ENCODE results near the gene IQCK. TPM values are rescaled to one million over a fixed set of nuclear protein-coding genes. Genes with fewer than 3 reads are reported as not detected.
"Not testable (repeated sequence)": the region's sequence is repeated elsewhere in the genome, so short reads cannot be mapped to it uniquely, and the experiment has no call there.

IQCK gene
- total and polyA plus RNA-seq, 2 donors (not counting 3 experiments of a cell fraction or from before 2014, with no cell fraction given) = 17.2 to 18.1 TPM

- FAIRE-seq = no peak
- Histone ChIP-seq H3K36me3 (ENCODE audit: control insufficient read depth in 2 of 2, extremely low read depth in 1 of 2, insufficient read depth in 2 of 2, low read length in 2 of 2) (peaks cover 0 to 8% of the 10 kb centered on the region in 2 experiments), H3K4me1 (ENCODE audit: control insufficient read depth, extremely low read depth, insufficient read depth, low read length) (no peaks in the 10 kb centered on the region), H3K27me3 (ENCODE audit: control insufficient read depth in 2 of 2, insufficient read depth in 2 of 2, low read length in 2 of 2) (no peaks in the 10 kb centered on the region), H3K9me1 (replicated peaks; ENCODE audit: control insufficient read depth, extremely low read depth, insufficient read depth, low read length) (no peaks in the 10 kb centered on the region), H3K27ac (ENCODE audit: insufficient read depth, low read depth, low read length) (no peak overlapping the region), H3K4me3 (replicated peaks in 1 of 3; ENCODE audit: insufficient read depth in 1 of 3, low read depth in 1 of 3, low read length in 3 of 3) (no peak overlapping the region), H3K9ac (replicated peaks; ENCODE audit: extremely low read depth, insufficient read depth, low read length) (no peak overlapping the region), H3K79me2 (ENCODE audit: control insufficient read depth, insufficient read depth, low read length) (no peaks in the 10 kb centered on the region), H4K20me1 (replicated peaks; ENCODE audit: control insufficient read depth, extremely low read depth, insufficient read depth, low read length) (no peaks in the 10 kb centered on the region), H3K4me2 (ENCODE audit: insufficient read depth, low read length) (no peak overlapping the region), H2AFZ (ENCODE audit: low read depth, low read length) (no peak overlapping the region), H3K9me3 (replicated peaks; ENCODE audit: control insufficient read depth, insufficient read depth, low read length) (no peaks in the 10 kb centered on the region)
- BruUV-seq (replicated peaks) = no TSS peak
- CTCF ChIA-PET = interaction anchor here (1.6 to 1.7 kb wide), 2 partner anchors 76 to 94 kb away, joined by 4 to 5 read pairs; no protein-coding TSS in a partner anchor
- dilution Hi-C loops (cut with MboI; ENCODE audit: extremely low pct_ligation_motif_present, low sequenced_read_pairs) = no loop called here
- no peak for DNase-seq (ENCODE audit: low read depth, low spot score)
- TF ChIP-seq MYC (IDR thresholded peaks at IDR 0.05; ENCODE audit: low read depth, low read length) (no peak), FOS (IDR thresholded peaks at IDR 0.05; ENCODE audit: borderline replicate concordance, insufficient read depth, low read length) (no peak)
- POLR2A ChIA-PET = no interaction called here
- intact Hi-C loops (cut with micrococcal nuclease) = no loop called here
Observed at GRCh38 chr16:19677402-19677801, 40.7 kb upstream of the IQCK start.

- no peak for TF ChIP-seq JUN (IDR thresholded peaks at IDR 0.05; ENCODE audit: borderline replicate concordance, insufficient read depth, insufficient read length, low read depth)
- TF ChIP-seq EZH2 (IDR thresholded peaks at IDR 0.05; ENCODE audit: borderline replicate concordance, low read depth, low read length, severe bottlenecking) = no peak
- TF ChIP-seq FOS (IDR thresholded peaks at IDR 0.05; ENCODE audit: borderline replicate concordance, insufficient read depth, low read length) = no peak
- TF ChIP-seq POLR2AphosphoS5 (IDR thresholded peaks at IDR 0.05; ENCODE audit: insufficient read depth, low read depth, low read length) = no peak
- TF ChIP-seq MYC (IDR thresholded peaks at IDR 0.05; ENCODE audit: low read depth, low read length) = no peak
- TF ChIP-seq MAX (IDR thresholded peaks at IDR 0.05; ENCODE audit: insufficient read depth, insufficient read length) = no peak
- TF ChIP-seq GATA2 (IDR thresholded peaks at IDR 0.05; ENCODE audit: insufficient read depth, insufficient read length, low read depth, low read length) = no peak
- no peak for TF ChIP-seq POLR2A (IDR thresholded peaks at IDR 0.05; ENCODE audit: low read depth, low read length)
- no peak for TF ChIP-seq CTCF (IDR thresholded peaks at IDR 0.05; ENCODE audit: extremely low read depth in 1 of 2, insufficient read depth in 1 of 2, low read depth in 1 of 2, low read length in 2 of 2)
- no peak overlapping the region for H3K9ac ChIP-seq (replicated peaks; ENCODE audit: extremely low read depth, insufficient read depth, low read length)
- FAIRE-seq = no peak
Observed at GRCh38 chr16:19678804-19679203, 39.3 kb upstream of the IQCK start.

GRCh38 chr16:19679281-19679680, 38.8 kb upstream of the IQCK start:
- H3K4me1 ChIP-seq (ENCODE audit: control insufficient read depth, extremely low read depth, insufficient read depth, low read length); DNase-seq (ENCODE audit: low read depth, low spot score); POLR2A ChIA-PET; H3K79me2 ChIP-seq (ENCODE audit: control insufficient read depth, insufficient read depth, low read length); H2AFZ ChIP-seq (ENCODE audit: low read depth, low read length); H3K27ac ChIP-seq (ENCODE audit: insufficient read depth, low read depth, low read length); H3K9me1 ChIP-seq (replicated peaks; ENCODE audit: control insufficient read depth, extremely low read depth, insufficient read depth, low read length); dilution Hi-C loops (cut with MboI; ENCODE audit: extremely low pct_ligation_motif_present, low sequenced_read_pairs); H3K4me2 ChIP-seq (ENCODE audit: insufficient read depth, low read length); BruUV-seq (replicated peaks); intact Hi-C loops (cut with micrococcal nuclease); H3K27me3 ChIP-seq (ENCODE audit: control insufficient read depth in 2 of 2, insufficient read depth in 2 of 2, low read length in 2 of 2); FAIRE-seq; H4K20me1 ChIP-seq (replicated peaks; ENCODE audit: control insufficient read depth, extremely low read depth, insufficient read depth, low read length); H3K9ac ChIP-seq (replicated peaks; ENCODE audit: extremely low read depth, insufficient read depth, low read length); H3K9me3 ChIP-seq (replicated peaks; ENCODE audit: control insufficient read depth, insufficient read depth, low read length); H3K4me3 ChIP-seq (replicated peaks in 1 of 3; ENCODE audit: insufficient read depth in 1 of 3, low read depth in 1 of 3, low read length in 3 of 3): not testable (repeated sequence)
- CTCF ChIA-PET = interaction anchor here (1.0 kb wide), 1 partner anchor 32 kb away, joined by 3 read pairs; no protein-coding TSS in a partner anchor
- peaks cover under 1 to 10% of the 10 kb centered on the region in 2 experiments for H3K36me3 ChIP-seq (ENCODE audit: control insufficient read depth in 2 of 2, extremely low read depth in 1 of 2, insufficient read depth in 2 of 2, low read length in 2 of 2)

More at GRCh38 chr16:19678804-19679203, 39.3 kb upstream of the IQCK start:
- Histone ChIP-seq H3K9me3 (replicated peaks; ENCODE audit: control insufficient read depth, insufficient read depth, low read length) (no peaks in the 10 kb centered on the region), H3K4me1 (ENCODE audit: control insufficient read depth, extremely low read depth, insufficient read depth, low read length) (no peaks in the 10 kb centered on the region), H3K4me3 (replicated peaks in 1 of 3; ENCODE audit: insufficient read depth in 1 of 3, low read depth in 1 of 3, low read length in 3 of 3) (no peak overlapping the region), H3K9me1 (replicated peaks; ENCODE audit: control insufficient read depth, extremely low read depth, insufficient read depth, low read length) (no peaks in the 10 kb centered on the region), H3K36me3 (ENCODE audit: control insufficient read depth in 2 of 2, extremely low read depth in 1 of 2, insufficient read depth in 2 of 2, low read length in 2 of 2) (peaks cover 0 to 9% of the 10 kb centered on the region in 2 experiments), H3K27ac (ENCODE audit: insufficient read depth, low read depth, low read length) (no peak overlapping the region), H3K4me2 (ENCODE audit: insufficient read depth, low read length) (no peak overlapping the region), H3K79me2 (ENCODE audit: control insufficient read depth, insufficient read depth, low read length) (no peaks in the 10 kb centered on the region), H2AFZ (ENCODE audit: low read depth, low read length) (no peak overlapping the region), H4K20me1 (replicated peaks; ENCODE audit: control insufficient read depth, extremely low read depth, insufficient read depth, low read length) (no peaks in the 10 kb centered on the region), H3K27me3 (ENCODE audit: control insufficient read depth in 2 of 2, insufficient read depth in 2 of 2, low read length in 2 of 2) (no peaks in the 10 kb centered on the region)
- DNase-seq (ENCODE audit: low read depth, low spot score) = no peak
- ChIA-PET POLR2A (no interaction called here), CTCF (interaction anchor here (0.6 to 1.6 kb wide), 4 partner anchors 31 to 82 kb away, joined by 3 to 4 read pairs (median 3); no protein-coding TSS in a partner anchor)
- intact Hi-C loops (cut with micrococcal nuclease) = no loop called here
- dilution Hi-C loops (cut with MboI; ENCODE audit: extremely low pct_ligation_motif_present, low sequenced_read_pairs) = no loop called here
- BruUV-seq (replicated peaks) = no TSS peak

All from endothelial cell of umbilical vein (primary cell).